ENCODE results near the gene WSB1.

DNA sequence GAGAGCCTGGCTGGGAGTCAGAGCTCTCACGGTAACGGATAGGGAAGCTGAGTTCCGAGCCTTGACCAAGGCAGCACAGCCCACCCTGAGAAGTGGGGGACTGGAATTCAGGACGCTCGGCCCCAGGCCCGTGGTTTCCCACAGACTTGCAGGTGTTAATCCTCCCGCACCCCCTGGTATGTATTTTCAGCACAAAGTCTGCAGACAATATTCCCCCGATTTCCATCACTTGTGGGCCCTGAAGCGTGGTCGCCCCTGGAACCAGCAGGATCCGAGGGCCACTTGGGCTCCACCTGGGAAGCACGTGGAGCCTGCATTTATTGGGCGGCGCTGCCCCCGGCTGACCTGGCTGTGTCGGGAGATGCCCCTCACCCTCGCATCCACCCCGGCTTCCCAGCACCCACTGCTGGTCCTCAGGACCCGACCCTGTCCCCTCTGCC lies 60.2 kb downstream of the WSB1 start:
- TF ChIP-seq, protein P1, sequence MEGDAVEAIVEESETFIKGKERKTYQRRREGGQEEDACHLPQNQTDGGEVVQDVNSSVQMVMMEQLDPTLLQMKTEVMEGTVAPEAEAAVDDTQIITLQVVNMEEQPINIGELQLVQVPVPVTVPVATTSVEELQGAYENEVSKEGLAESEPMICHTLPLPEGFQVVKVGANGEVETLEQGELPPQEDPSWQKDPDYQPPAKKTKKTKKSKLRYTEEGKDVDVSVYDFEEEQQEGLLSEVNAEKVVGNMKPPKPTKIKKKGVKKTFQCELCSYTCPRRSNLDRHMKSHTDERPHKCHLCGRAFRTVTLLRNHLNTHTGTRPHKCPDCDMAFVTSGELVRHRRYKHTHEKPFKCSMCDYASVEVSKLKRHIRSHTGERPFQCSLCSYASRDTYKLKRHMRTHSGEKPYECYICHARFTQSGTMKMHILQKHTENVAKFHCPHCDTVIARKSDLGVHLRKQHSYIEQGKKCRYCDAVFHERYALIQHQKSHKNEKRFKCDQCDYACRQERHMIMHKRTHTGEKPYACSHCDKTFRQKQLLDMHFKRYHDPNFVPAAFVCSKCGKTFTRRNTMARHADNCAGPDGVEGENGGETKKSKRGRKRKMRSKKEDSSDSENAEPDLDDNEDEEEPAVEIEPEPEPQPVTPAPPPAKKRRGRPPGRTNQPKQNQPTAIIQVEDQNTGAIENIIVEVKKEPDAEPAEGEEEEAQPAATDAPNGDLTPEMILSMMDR (IDR thresholded peaks at IDR 0.05; ENCODE audit: low read length): no peak
- TF ChIP-seq EZH2 (IDR thresholded peaks at IDR 0.05; ENCODE audit: borderline replicate concordance, low read length): no peak
